GM12892 (cell line): Measurements from ENCODE around the gene STK32B.

Experiments used
- DNase-seq: peaks from one replicate; pipeline ENCODE4 v3.0.0; 2011; ENCODE audit not compliant: insufficient read length
- FAIRE-seq: peaks from 2 replicates; lab custom pipeline; 2011; peaks lifted over from hg19 to GRCh38; lab: Jason Lieb, UNC
- POLR2A ChIP-seq: IDR thresholded peaks from 2 replicates; pipeline ENCODE4 v1.6.1; 2011; ENCODE audit warnings: low read depth, low read length, control low read depth
- POLR2AphosphoS5 ChIP-seq: IDR thresholded peaks from 2 replicates; pipeline ENCODE4 v1.6.1; 2011; ENCODE audit warnings: low read depth, low read length, control low read depth
- TAF1 ChIP-seq: IDR thresholded peaks from 2 replicates; pipeline ENCODE4 v1.6.1; 2011; ENCODE audit warnings: low read depth, mild to moderate bottlenecking, control low read depth, low read length, borderline replicate concordance

The STK32B gene

DNA sequence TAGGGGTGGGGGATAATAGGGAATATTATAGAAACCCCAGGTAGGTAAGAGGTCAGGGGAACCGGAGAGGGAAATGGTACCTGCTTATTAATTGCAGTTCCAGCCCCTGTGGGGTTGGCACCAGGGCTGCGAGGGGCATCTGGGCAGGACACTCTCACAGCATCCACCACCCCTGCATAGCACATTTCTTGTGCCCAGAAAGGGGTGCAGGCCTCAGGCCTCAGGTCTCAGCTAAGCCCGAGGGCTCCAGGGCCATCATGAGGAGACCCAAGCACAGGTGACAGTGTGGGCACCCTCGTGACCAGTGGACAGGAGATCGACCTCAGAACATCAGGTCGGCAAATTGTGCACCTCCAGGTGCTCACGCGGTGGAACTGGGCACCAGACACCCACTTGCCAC is 492.4 kb downstream of the STK32B start:
- no peak for DNase-seq

DNA sequence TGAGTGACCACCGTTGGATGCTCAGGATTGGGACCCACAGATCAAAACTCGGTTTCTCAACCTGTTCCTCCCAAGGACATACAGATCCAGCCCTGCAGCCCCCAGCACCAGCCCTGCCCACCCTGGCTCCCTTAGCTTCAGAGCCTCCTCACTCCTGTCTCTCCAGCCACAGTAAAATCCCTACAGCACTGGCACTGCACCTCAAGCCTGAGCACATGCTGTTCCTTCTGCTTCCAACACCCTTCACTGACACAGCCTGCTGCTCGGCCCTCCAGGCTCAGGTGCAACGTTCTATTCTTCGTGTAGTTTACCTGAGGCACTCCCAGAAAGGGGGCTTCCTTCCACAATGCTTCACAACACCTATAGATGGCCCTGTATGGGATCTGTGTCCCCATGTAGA is 493.5 kb downstream of the STK32B start:
- FAIRE-seq (no peak), DNase-seq (no peak)
- TF ChIP-seq POLR2A (no peak), POLR2AphosphoS5 (no peak), TAF1 (no peak)

More for the DNA sequence above, 492.4 kb downstream of the STK32B start:
- FAIRE-seq = no peak
- TF ChIP-seq TAF1 = no peak
- TF ChIP-seq POLR2A = no peak
- TF ChIP-seq POLR2AphosphoS5 = no peak

DNA sequence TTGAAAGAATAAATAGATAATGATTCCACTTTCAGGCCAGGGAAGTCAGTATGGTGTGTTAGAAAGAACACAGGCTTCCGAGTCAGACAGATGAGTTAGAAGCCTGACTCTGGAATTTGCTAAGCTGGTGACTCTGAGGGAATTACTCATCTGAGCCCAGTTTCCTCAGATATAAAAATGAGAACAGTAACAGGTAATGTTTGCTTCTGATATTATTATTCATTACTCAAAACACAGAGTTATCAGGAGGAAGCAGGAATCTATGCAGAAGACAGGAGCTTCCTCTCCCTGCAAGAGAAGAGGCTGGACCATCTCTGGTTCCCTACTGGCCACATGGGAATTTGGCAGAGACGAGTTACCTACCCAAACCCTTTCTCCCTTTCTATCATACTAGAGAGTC is 494.0 kb downstream of the STK32B start:
- no peak for TF ChIP-seq POLR2A
- TF ChIP-seq TAF1 = no peak
- no peak for TF ChIP-seq POLR2AphosphoS5
- no peak for DNase-seq
- FAIRE-seq = no peak

DNA sequence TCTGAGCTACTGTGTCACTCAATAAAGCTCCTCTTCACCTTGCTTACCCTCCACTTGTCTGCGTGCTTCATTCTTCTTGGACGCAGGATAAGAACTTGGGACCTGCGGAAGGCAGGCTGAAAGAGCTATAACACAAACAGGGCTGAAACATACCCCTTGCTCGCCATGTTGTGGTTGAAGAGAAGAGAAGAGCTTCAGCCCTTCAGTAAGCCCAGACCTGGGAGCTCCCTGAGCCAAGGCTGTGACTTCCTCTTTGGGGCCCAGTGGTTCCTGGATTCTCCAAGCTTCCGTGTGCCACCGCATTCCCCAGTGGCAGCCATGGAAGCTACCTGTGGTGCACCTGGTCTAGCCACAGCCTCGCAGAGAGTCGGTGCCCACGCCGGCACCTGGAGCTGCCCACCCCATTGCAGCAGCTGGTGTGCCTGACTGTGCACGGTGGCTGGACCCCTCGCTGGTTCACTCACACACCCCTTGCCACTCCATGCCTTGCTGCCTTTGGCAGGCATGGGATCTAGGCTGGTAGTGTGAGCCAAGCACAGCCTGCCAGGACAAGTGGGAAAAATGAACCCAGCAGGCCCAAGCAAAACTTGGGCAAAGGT is 496.5 kb downstream of the STK32B start:
- FAIRE-seq = no peak
- DNase-seq = no peak
- no peak for TF ChIP-seq TAF1
- TF ChIP-seq POLR2A = no peak
- TF ChIP-seq POLR2AphosphoS5 = no peak
